Peyer's patch (tissue), 4 donors: ENCODE measurements around the gene CD248. TPM values are rescaled to one million over a fixed set of nuclear protein-coding genes. Genes with fewer than 3 reads are reported as not detected.

Experiments used
- DNase-seq, 3 donors: peaks; one replicate each; pipeline ENCODE4 v3.0.0-alpha.2; 2017 to 2019
- H3K27ac ChIP-seq, 4 donors: fragments of 200-600 bp; sonication (generic); one replicate each; pipeline ENCODE4 v1.5.1; 2016 to 2019
- H3K27me3 ChIP-seq, 2 donors: fragments of 200-600 bp; sonication (generic); one replicate each; pipeline ENCODE4 v1.5.1; 2019
- H3K36me3 ChIP-seq, 3 donors: fragments of 200-600 bp; sonication (generic); one replicate each; pipeline ENCODE4 v1.5.1; 2016 to 2019
- H3K4me1 ChIP-seq, 4 donors: fragments of 200-600 bp; sonication (generic); one replicate each; pipeline ENCODE4 v1.5.1; 2016 to 2019
- H3K4me3 ChIP-seq, 4 donors: fragments of 200-600 bp; sonication (generic); 1 replicate in 3 of 4; 2 replicates in 1 of 4; pipeline ENCODE4 v1.5.1; 2016 to 2019; ENCODE audit warnings: mild to moderate bottlenecking in 1 of 4
- H3K9me3 ChIP-seq, 4 donors: fragments of 200-600 bp; sonication (generic); one replicate each; pipeline ENCODE4 v1.5.1; 2016 to 2019; ENCODE audit warnings: mild to moderate bottlenecking in 1 of 4
- POLR2A ChIP-seq, 2 donors: fragments of 450-650 bp; IDR thresholded peaks; one replicate each; pipeline ENCODE4 v1.5.1; 2017; ENCODE audit warnings: antibody characterized with exemption in 2 of 2, mild to moderate bottlenecking in 2 of 2, moderate library complexity in 2 of 2
- total RNA-seq, 4 donors: library from RNA; depleted of rRNA; stranded (reverse); fragments of >200 nt; gene quantifications; one replicate each; pipeline ENCODE4 v1.1.0, GENCODE V29; 2016
- TF ChIP-seq, protein P1 (sequence below), 6 experiments: fragments of 450-650 bp in 4 of 6; fragments of 200-600 bp in 2 of 6; sonication (generic) in 1 of 6; IDR thresholded peaks; one replicate each; pipeline ENCODE4 v1.5.1; 2017 to 2019; ENCODE audit warnings: antibody characterized with exemption in 6 of 6, mild to moderate bottlenecking in 3 of 6, moderate library complexity in 1 of 6

CD248 gene
- total RNA-seq, 4 donors from 2014 or later: 2.9 to 44.6 (median 12.0) TPM

DNA sequence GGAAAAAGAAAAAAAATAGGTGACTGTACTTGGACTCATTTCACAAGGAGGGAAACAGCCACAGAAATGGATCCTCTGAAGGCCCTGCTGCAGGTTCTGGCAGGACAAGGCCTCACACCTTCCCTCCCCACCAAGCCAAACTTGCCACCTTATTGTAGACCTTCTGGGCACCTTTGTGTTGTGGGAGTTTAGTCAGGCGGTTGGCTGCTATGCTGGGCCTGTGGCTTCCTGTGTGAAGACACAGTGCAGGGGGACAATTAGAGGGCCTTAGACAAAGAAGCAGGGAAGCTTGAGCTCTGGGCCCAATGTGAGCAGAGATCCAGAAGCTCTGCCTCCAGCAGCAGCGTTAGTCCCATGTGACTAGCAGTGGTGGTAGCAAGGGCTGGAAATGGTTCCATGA is 44.2 kb downstream of the CD248 start:
- TF ChIP-seq POLR2A (IDR thresholded peaks at IDR 0.05): no peak
- Histone ChIP-seq H3K4me1 (peaks cover 0 to 32% (median 8%) of the 10 kb centered on the region in 4 donors), H3K9me3 (no peaks in the 10 kb centered on the region), H3K36me3 (peaks cover 0 to 59% (median 0%) of the 10 kb centered on the region in 3 donors), H3K27me3 (no peaks in the 10 kb centered on the region), H3K4me3 (no peak overlapping the region), H3K27ac (no peak overlapping the region)
- DNase-seq: no peak

DNA sequence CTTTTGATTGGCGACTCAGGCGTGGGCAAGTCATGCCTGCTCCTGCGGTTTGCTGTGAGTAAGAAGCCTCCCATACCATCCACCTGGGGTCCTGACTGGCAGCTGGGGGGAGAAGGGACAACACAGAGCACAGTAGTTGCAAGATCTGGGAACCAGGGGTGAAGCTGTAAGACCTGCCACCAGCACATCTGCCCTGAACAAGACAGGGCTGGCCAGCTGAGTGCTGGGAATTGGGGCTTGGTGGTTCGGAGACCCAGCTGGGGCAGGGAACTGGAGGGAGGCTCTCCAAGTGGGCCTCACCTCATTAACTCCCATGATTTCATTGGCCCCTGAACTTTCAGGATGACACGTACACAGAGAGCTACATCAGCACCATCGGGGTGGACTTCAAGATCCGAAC is 45.0 kb downstream of the CD248 start:
- H3K27me3 ChIP-seq: no peaks in the 10 kb centered on the region
- H3K36me3 ChIP-seq: peaks cover 0 to 59% (median 0%) of the 10 kb centered on the region in 3 donors
- no peaks in the 10 kb centered on the region for H3K9me3 ChIP-seq
- no peak overlapping the region for H3K27ac ChIP-seq
- TF ChIP-seq POLR2A (IDR thresholded peaks at IDR 0.05): no peak
- TF ChIP-seq, protein P1, sequence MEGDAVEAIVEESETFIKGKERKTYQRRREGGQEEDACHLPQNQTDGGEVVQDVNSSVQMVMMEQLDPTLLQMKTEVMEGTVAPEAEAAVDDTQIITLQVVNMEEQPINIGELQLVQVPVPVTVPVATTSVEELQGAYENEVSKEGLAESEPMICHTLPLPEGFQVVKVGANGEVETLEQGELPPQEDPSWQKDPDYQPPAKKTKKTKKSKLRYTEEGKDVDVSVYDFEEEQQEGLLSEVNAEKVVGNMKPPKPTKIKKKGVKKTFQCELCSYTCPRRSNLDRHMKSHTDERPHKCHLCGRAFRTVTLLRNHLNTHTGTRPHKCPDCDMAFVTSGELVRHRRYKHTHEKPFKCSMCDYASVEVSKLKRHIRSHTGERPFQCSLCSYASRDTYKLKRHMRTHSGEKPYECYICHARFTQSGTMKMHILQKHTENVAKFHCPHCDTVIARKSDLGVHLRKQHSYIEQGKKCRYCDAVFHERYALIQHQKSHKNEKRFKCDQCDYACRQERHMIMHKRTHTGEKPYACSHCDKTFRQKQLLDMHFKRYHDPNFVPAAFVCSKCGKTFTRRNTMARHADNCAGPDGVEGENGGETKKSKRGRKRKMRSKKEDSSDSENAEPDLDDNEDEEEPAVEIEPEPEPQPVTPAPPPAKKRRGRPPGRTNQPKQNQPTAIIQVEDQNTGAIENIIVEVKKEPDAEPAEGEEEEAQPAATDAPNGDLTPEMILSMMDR (IDR thresholded peaks at IDR 0.05): no peak
- H3K4me3 ChIP-seq: no peak overlapping the region
- no peak for DNase-seq
- peaks cover 0 to 30% (median 3%) of the 10 kb centered on the region in 4 donors for H3K4me1 ChIP-seq

DNA sequence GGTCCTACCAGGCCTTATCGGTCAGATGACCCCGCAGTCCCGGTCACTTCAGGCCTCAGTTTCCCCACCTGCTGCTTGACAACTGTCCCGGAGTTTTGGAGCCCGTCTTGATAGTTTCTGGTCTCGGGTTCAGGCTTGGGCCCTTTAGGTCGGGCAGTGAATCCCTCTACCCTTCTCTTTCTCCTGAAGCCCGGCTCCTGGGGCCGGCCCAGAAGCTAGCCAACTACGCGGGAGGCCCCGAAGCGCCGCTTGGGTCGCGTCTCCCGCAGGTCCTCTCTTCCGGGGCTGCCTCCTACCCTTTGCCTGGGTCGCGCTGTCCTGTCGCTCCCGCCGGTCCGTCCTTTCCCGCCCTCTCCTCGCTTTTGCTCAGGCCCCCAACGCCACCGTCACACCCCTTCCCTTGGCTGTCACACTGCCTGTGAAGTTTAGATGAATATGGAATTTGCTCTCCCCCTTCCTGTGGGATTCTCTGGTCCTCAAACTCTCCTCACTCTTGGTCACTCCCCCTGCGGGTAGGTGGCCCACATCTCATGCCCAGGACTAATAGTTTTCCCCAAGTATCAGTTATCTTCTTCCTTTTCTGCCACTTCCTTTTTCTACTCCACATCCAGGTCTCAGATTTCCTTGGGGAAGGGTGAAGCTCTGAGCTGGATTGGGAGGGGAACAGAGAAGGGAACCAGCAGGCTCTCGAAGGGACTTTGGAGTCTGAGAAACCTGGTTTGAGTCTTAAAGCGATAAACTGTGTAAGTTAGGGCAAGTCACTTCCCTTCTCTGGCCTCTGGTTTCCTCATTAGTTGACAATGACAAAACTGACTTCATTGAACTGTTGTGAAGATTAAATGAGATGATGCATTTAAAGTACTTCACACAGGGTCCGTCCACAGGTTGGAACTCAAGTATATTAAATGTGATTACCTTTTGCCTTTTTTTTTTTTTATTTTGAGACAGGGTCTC is 47.6 kb downstream of the CD248 start:
- Histone ChIP-seq H3K36me3 (peaks cover 0 to 35% (median 0%) of the 10 kb centered on the region in 3 donors), H3K9me3 (no peaks in the 10 kb centered on the region), H3K27me3 (no peaks in the 10 kb centered on the region), H3K4me1 (peaks cover 0 to 42% (median 3%) of the 10 kb centered on the region in 4 donors), H3K27ac (peak overlapping the region; percentile 93 to 98 (median 96)), H3K4me3 (peak overlapping the region; percentile 78 to 94 (median 92))
- no peak for DNase-seq
- TF ChIP-seq, protein P1 (IDR thresholded peaks at IDR 0.05): peak in 2 of 6 experiments; percentile 5 to 11
- no peak for TF ChIP-seq POLR2A (IDR thresholded peaks at IDR 0.05)

DNA sequence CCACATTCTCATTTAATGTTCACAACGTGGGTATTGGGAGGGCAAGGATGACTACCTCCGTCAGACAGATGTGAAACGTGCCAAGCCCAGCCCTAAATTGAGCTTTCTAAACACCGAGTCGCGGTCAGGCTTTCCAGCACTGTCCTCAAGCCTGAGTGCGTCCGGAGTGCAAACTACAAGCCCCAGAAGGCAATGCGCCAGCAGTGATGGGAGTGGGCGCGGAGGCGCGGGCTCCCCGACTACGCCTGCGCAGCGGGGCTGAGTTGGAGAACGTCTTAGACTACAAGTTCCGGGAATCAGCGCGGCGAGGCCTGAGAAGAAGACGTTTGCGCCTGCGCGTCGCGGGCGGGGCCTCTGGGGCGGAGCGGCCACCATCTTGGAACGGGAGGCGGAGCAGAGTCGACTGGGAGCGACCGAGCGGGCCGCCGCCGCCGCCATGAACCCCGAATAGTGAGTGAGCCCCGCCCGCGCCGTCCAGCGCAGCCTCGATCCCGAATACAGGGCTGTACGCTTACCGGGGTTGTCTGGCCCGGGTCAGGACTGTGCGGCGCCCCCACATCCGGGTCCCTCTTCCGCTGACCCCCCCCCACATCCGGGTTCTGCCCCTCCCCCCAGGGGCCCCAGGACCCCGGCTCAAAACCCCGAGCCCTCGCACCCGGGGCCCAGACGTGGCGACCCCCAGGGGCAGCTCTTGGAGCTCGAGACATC is 48.4 kb downstream of the CD248 start, which contains the start of gene RAB1B:
TSS of gene RAB1B (plus strand) at position 396 of the 708 bp plus-strand sequence. CDS start at position 437, 41 bp downstream.
- Histone ChIP-seq H3K9me3 (no peaks in the 10 kb centered on the region), H3K36me3 (peaks cover 0 to 27% (median 0%) of the 10 kb centered on the region in 3 donors), H3K4me3 (peak within 1 kb of the TSS; percentile 78 to 94 (median 92)), H3K4me1 (peaks cover 0 to 41% (median 3%) of the 10 kb centered on the region in 4 donors), H3K27me3 (no peaks in the 10 kb centered on the region), H3K27ac (peak within 1 kb of the TSS; percentile 93 to 98 (median 96))
- DNase-seq: peak; percentile 99 to 100 (median 100)
- TF ChIP-seq, protein P1 (IDR thresholded peaks at IDR 0.05): no peak
- peak; percentile 58 to 79 for TF ChIP-seq POLR2A (IDR thresholded peaks at IDR 0.05)

DNA sequence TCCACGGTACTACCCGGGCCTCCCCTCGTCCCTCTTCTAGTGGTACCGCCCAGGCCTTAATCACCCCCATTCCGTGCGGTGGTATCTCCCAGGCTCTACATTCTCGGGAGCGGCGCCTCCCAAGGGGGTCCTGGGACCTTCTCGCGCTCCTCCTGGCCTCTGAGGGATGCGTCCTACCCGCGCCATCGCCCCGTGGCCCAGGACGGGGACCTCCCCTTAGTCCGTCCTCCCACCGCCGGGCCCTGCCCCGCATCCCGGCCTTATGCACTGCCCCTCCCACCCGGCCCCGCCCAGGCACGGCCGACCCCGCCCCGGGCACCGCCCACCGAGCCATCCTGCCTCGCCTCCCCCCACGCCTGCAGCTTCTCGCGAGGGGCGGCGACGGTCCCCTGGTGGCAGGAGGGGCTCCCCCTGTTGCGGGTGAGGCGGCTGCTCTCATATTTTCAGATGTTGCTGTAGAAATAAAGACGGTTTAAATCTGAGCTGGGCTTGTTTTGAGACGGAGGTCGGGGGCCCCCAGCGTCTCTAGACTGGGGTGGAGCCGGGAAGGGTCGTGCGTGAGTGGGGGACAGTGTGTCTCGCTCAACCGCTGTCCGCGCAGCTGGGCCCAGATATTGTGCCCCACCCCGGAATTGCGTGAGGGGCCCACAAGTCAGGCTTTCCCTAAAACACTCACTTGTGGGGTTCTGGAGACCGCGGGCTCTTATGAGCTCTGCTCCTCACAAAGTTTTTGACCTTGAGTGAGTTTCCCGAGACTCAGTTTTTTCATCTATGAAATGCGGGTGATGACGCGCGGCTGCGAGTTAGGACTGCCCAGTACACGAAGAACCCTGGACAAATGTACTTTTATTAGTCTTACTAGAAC is 49.2 kb downstream of the CD248 start:
- H3K4me3 ChIP-seq: peak overlapping the region; percentile 78 to 94 (median 92)
- H3K36me3 ChIP-seq: peaks cover 0 to 26% (median 0%) of the 10 kb centered on the region in 3 donors
- H3K27ac ChIP-seq: peak overlapping the region; percentile 93 to 98 (median 96)
- no peak for TF ChIP-seq POLR2A (IDR thresholded peaks at IDR 0.05)
- TF ChIP-seq, protein P1 (IDR thresholded peaks at IDR 0.05): peak in 4 of 6 experiments; percentile 10 to 28 (median 24)
- peaks cover 0 to 33% (median 3%) of the 10 kb centered on the region in 4 donors for H3K4me1 ChIP-seq
- peak; percentile 90 to 94 (median 94) for DNase-seq
- H3K27me3 ChIP-seq: no peaks in the 10 kb centered on the region
- H3K9me3 ChIP-seq: no peaks in the 10 kb centered on the region
